Aorta (tissue), 5 donors: Measurements from ENCODE around the gene SLC37A1. TPM values are rescaled to one million over a fixed set of nuclear protein-coding genes. Genes with fewer than 3 reads are reported as not detected.

ENCODE experiments used
- ATAC-seq: fragments of 200-7000 bp; cut with Tn5 transposase; one replicate; pipeline ENCODE4 v1.9.1; 2022; ENCODE audit warnings: moderate library complexity; ENCODE audit not compliant: low FRiP score
- DNase-seq, 2 donors: peaks; one replicate each; pipeline ENCODE4 v3.0.0-alpha.2; 2020
- H3K27ac ChIP-seq, 2 donors: one replicate each; pipeline ENCODE4 v1.5.1; 2013; ENCODE audit warnings: low read length in 2 of 2, mild to moderate bottlenecking in 2 of 2, moderate library complexity in 2 of 2, control low read depth in 1 of 2, inconsistent platforms in 1 of 2, low read depth in 1 of 2
- H3K27me3 ChIP-seq, 2 donors: one replicate each; pipeline ENCODE4 v1.6.1; 2013; ENCODE audit warnings: control low read depth in 1 of 2, low read length in 1 of 2, mild to moderate bottlenecking in 1 of 2, moderate library complexity in 1 of 2; ENCODE audit not compliant: insufficient read depth in 2 of 2, control insufficient read depth in 1 of 2
- H3K36me3 ChIP-seq, 2 donors: one replicate each; pipeline ENCODE4 v1.6.1; 2013; ENCODE audit warnings: control low read depth in 1 of 2, low read length in 1 of 2, mild to moderate bottlenecking in 1 of 2; ENCODE audit not compliant: insufficient read depth in 2 of 2, control insufficient read depth in 1 of 2
- H3K4me1 ChIP-seq, 2 donors: one replicate each; pipeline ENCODE4 v1.6.1; 2013; ENCODE audit warnings: low read length in 2 of 2, control low read depth in 1 of 2, mild to moderate bottlenecking in 1 of 2, moderate library complexity in 1 of 2; ENCODE audit not compliant: insufficient read depth in 2 of 2, control insufficient read depth in 1 of 2
- H3K4me3 ChIP-seq, 2 donors: one replicate each; pipeline ENCODE4 v1.5.1; 2013; ENCODE audit warnings: low read length in 2 of 2, control low read depth in 1 of 2, mild to moderate bottlenecking in 1 of 2
- H3K9me3 ChIP-seq: one replicate; pipeline ENCODE4 v1.6.1; 2013; ENCODE audit warnings: mild to moderate bottlenecking, low read length; ENCODE audit not compliant: control insufficient read depth
- WGBS, 2 donors: extraction: QIAGEN DNeasy Blood & Tissue Kit; methylation state at CpG; one replicate each; pipeline ENCODE4 v1.1.7; 2013; 5-methylcytosine and 5-hydroxymethylcytosine counted together
- intact Hi-C, 2 donors: fragments of 100-400 bp; cut with DNase I; formaldehyde crosslinking; loops; one replicate each; pipeline versions ENCODE4 v1.14.2 to v1.15.0; 2022
- long read RNA-seq, 2 donors: library from polyadenylated mRNA; unstranded; transcript quantifications; one replicate each; pipeline ENCODE4 v2.0.0, GENCODE V29; 2020 to 2021
- polyA plus RNA-seq, 2 donors: library from polyadenylated mRNA; stranded (reverse); fragments of 200-250 nt; gene quantifications; one replicate each; pipeline ENCODE4 v1.2.3, GENCODE V29; 2013
- total RNA-seq, 2 donors: library from RNA; stranded (reverse); fragmentation: NEBNext Ultra II Directional; extraction: Animal tissue kit (Norgen Biotek cat#: 25700); gene quantifications; one replicate each; pipeline ENCODE4 v1.2.1, GENCODE V29; 2021
- donor health status: healthy with polysubstance abuse.
- donor health status: Bipolar disorder and iron deficiency.
- donor health status: DM: no; HTN: no; CAD: no.
- donor health status: DM: no; HTN: no; CAD: no.
- donor health status: DM: yes; HTN: yes; CAD: no.

The SLC37A1 gene
- total RNA-seq, result 10 to 100 TPM in 1 of 2 donors, 1 to 10 TPM in 1; 6.5 to 11.7 TPM
- 1 to 10 TPM; 5.0 to 6.3 TPM for polyA plus RNA-seq
- long read RNA-seq, donor 1, partial matches to known transcripts, result 9 of 41 reads
- long read RNA-seq, donor 1, other reads (novel, unspliced or antisense), result 28 of 41 reads
- long read RNA-seq, donor 2, partial matches to known transcripts, result 5 of 12 reads
- long read RNA-seq, donor 2, other reads (novel, unspliced or antisense), result 6 of 12 reads

DNA sequence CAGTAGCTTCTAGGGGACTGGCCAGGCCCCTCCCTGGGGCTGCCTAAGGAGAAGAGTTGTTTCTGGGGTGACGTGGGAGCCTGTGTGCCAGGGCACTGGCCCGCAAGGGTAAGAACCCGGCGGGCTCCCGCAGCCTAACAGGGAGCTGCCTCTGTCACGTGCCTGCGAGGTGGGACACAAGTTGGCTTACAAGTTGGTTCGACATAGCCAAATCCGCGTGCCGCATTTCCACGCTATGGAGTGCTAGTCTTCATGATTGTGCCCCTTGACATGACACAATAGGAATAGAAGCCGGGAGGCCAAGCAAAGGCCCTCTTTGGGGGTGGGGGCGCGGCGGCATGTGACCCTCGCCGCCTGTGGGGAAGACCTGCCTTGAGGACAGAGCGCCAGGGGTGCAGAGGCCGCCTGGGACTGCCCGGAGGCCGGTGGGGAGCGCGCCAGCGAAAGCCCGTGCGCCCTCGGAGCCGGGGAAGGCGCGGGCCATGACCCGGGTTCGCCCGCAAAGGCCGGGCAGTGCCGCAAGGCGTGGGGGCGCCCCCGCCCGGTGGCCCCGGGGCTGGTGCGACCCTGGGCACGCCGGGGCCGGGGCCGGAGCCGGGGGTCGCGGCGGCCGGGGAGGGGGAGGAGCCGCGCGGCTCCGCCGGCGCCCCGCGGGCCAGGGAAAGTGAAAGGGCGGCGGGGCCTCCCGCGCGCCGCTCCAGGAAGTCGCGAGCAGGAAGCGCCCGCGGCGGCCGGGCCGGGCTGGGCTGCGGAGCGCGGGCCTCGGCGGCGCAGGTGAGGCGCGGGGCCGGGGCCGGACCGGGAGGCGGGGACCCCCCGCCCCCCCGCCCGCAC is at the start of gene SLC37A1:
SLC37A1 (plus strand) TSS at position 702 of the 834 bp plus-strand sequence. CDS start 4,603 bp downstream, outside the sequence.
- no peaks in the 10 kb centered on the region for H3K4me1 ChIP-seq
- no peaks in the 10 kb centered on the region for H3K36me3 ChIP-seq
- no peaks in the 10 kb centered on the region for H3K27me3 ChIP-seq
- ATAC-seq (peak; percentile 39), DNase-seq (no peak)
- H3K9me3 ChIP-seq, result no peaks in the 10 kb centered on the region
- WGBS, 2 donors, result 16 to 42% methylated on average over 30 to 88 of the region's 88 CpGs
- H3K4me3 ChIP-seq, result peak within 1 kb of the TSS; percentile 88 to 94
- H3K27ac ChIP-seq, result peak within 1 kb of the TSS in 1 of 2 donors; percentile 21
- intact Hi-C loops, result no loop called here

DNA sequence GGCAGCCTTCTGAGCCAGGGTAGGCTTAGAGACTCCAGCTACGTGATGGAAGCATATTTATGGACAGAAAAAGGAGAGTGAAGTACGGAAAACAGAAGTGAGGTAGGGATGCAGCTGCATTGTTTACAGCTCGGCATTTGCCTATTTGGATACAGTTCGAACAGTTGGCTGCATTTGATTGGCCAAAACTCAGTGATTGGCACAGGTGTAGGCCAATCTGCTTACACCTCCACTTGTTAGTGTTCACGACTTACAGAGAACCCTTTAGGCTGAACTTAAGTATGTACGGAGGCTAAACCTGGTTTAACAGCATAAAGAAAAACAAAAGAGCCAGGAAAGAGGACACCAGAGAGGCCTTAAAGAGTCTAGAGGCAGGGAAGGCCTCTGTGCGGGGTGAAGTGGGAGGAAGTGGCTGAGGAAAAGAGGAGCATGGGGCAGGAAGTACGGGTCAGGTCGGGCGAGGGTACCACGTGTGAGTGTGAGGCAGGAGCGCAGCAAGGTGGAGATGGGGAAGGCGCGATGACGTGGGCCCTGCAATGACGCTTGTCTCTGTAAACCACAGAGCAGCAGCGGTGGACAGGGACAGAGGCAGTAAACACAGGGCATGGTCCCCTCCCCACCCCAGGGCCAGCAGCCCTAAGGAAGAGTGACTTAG is 49.7 kb upstream of the SLC37A1 start:
- H3K4me3 ChIP-seq, result no peak overlapping the region
- H3K27ac ChIP-seq, result no peak overlapping the region
- no peak for ATAC-seq
- H3K4me1 ChIP-seq, result no peaks in the 10 kb centered on the region
- intact Hi-C loops, result loop anchor here in 1 of 2 donors (10.0 kb wide), 1 partner anchor 81 kb away; no protein-coding TSS in a partner anchor
- 79 to 82% methylated on average over 17 of the region's 17 CpGs for WGBS, 2 donors
- no peaks in the 10 kb centered on the region for H3K9me3 ChIP-seq
- DNase-seq, result peak in 1 of 2 donors; percentile 63
- no peaks in the 10 kb centered on the region for H3K36me3 ChIP-seq
- no peaks in the 10 kb centered on the region for H3K27me3 ChIP-seq

DNA sequence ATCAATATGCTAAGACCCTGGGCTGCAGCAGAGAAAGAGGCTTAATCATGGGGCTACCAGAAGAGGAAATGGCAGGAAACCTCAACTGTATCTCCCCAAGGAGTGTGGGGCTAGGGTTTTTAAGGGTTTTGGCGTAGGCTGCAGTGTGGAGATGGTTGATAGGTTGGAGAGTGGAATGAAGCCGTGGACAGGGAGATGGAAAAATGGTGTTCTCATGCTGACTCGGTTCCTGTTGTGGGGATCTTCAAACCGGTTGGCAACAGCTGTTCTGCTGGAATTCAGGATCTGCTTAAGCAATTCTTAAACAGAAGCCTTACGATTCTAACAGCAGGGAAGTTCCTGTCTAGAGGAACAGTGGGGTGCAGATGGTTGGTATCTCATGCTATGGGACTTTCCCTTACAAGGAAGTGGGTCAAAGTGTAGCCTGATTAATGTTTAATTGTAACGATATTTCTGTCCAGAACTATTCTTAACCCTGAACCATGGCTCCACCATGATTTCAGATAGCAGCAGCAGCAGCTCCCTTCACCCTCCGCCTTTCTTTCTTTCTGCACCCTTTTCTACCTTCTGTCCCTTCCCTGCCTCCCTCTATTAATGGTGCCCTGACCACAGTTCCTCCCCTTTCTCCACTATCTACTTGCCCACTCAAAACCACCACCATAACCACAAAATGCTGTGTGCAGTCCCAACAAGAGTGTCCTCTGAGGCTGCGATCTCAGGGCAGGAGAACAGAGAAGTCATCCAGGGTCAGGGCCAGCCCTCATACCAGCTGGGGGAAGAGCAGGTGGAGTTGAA is 48.4 kb upstream of the SLC37A1 start:
- intact Hi-C loops, result loop anchor here in 1 of 2 donors (10.0 kb wide), 1 partner anchor 80 kb away; no protein-coding TSS in a partner anchor
- DNase-seq (no peak), ATAC-seq (peak; percentile 21)
- Histone ChIP-seq H3K36me3 (no peaks in the 10 kb centered on the region), H3K4me3 (no peak overlapping the region), H3K27ac (no peak overlapping the region), H3K27me3 (no peaks in the 10 kb centered on the region), H3K9me3 (no peaks in the 10 kb centered on the region), H3K4me1 (no peaks in the 10 kb centered on the region)
- WGBS, 2 donors, result 65 to 69% methylated on average over 8 of the region's 8 CpGs

DNA sequence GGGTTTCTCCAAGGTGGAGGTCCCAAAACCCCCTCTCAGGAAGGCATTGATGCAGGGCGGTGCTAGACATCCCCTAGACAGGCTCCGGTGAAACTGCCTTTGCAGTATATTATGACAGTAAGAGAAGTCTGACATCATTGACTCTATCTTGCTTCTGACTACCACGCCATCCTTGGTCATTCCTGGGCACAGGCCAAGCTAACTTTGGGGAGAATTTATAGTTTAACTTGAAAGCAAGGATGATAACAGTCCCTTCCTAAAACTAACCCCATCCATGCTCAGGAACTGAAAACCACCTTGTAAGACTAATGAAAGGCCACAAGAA is 47.9 kb upstream of the SLC37A1 start:
- WGBS, 2 donors, result 89% methylated on average over 3 of the region's 3 CpGs
- intact Hi-C loops, result loop anchor here in 1 of 2 donors (10.0 kb wide), 1 partner anchor 79 kb away; no protein-coding TSS in a partner anchor
- no peak overlapping the region for H3K27ac ChIP-seq
- no peaks in the 10 kb centered on the region for H3K27me3 ChIP-seq
- H3K4me3 ChIP-seq, result no peak overlapping the region
- no peaks in the 10 kb centered on the region for H3K36me3 ChIP-seq
- no peaks in the 10 kb centered on the region for H3K4me1 ChIP-seq
- H3K9me3 ChIP-seq, result no peaks in the 10 kb centered on the region
- DNase-seq (no peak), ATAC-seq (no peak)

DNA sequence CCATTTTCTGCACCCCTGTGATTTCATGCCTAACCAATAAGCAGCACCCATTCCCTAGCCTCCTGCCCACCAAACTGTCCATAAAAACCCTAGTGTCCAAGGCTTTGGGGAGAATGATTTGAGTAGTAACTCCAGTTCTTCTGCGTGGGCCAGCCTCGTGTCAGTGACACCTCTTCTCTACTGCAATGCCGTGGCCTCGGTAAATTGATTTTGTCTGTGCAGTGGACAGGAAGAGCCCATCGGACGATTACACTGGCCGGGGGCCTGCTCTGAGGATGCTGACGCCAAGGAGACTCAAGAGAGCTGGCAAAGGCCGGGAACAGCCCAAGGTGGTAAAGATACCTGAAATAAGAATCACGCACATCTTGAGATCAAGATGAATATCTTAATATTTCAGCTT is 47.0 kb upstream of the SLC37A1 start:
- Histone ChIP-seq H3K27ac (no peak overlapping the region), H3K36me3 (no peaks in the 10 kb centered on the region), H3K4me3 (no peak overlapping the region), H3K27me3 (no peaks in the 10 kb centered on the region), H3K9me3 (no peaks in the 10 kb centered on the region), H3K4me1 (no peaks in the 10 kb centered on the region)
- no peak for ATAC-seq
- DNase-seq, result no peak
- intact Hi-C loops, result loop anchor here in 1 of 2 donors (10.0 kb wide), 1 partner anchor 78 kb away; no protein-coding TSS in a partner anchor
- 88% methylated on average over 10 of the region's 10 CpGs for WGBS, 2 donors

DNA sequence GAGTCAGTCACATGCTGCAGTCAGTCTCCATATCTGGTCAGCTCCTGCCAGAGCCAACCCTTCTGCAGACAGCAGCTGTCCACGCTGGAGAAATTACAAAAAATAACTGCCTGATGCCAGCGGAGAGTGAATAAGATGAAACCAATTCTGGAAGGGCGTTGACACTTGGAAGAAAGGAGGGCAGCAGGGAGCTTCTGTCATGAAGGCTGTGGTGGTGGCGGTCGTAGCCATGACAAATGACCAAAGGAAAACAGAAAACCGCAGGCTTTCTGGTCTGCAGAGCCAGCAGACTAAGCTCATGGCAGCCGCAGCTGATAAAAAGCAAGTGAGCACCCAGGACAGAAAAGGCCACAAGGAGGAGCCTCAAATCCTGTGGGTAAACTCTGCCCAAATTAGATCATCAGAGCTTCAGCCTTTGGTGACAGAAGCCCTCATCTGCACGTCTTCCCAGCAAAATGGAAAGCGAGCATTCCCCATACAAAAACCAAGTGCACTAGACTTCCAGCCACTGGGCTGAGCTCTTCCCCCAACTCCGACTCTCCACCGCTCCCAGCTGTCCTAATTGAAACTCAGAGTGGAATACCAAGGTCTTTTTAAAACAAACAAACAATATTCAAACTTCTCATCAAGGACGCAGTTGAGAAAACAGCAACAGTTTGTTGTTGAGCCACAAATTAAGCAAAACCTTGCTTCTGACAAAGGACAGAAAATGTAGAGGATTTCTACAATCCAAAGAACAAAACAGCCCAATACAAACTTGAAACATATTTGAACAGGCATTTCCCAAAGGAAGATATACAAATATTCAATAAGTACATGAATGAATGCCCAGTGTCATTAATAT is 46.3 kb upstream of the SLC37A1 start:
- no peaks in the 10 kb centered on the region for H3K36me3 ChIP-seq
- WGBS, 2 donors, result 7 to 19% methylated on average over 12 of the region's 12 CpGs
- no peaks in the 10 kb centered on the region for H3K9me3 ChIP-seq
- H3K27ac ChIP-seq, result no peak overlapping the region
- intact Hi-C loops, result loop anchor here in 1 of 2 donors (10.0 kb wide), 1 partner anchor 77 kb away; no protein-coding TSS in a partner anchor
- DNase-seq (no peak), ATAC-seq (no peak)
- no peaks in the 10 kb centered on the region for H3K4me1 ChIP-seq
- H3K27me3 ChIP-seq, result no peaks in the 10 kb centered on the region
- no peak overlapping the region for H3K4me3 ChIP-seq

DNA sequence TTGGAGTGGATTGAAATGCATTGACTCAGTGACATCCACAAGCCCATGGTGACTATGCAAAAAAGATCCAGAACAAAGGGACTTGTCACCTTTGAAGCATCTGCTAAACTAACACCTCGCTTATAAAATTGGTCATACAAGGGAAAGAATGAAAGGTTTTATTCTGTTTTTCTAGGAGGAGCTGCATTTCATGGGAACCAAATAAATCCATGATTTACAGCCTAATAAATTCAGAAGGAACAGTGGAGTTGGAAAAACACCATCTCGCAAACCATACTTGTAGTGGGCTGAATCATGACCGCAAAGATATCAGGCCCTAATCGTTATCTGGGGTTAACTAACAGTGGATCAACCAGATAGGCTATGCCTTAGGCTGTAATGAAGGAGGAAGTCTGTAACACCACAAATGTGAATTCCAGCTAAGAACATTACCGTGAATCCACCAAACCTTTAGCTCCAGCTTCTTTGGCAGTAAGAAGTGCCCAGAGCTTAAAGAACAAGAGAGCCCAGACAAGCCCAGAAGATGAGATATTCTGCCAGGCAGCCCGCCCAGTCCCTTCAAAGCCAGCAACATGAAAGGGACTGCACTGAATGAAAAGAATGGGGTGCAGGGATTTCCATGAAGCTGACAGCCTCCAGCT is 45.0 kb upstream of the SLC37A1 start:
- H3K27ac ChIP-seq, result no peak overlapping the region
- ATAC-seq, result no peak
- 54 to 55% methylated on average over 6 of the region's 6 CpGs for WGBS, 2 donors

More for the DNA sequence above, 45.0 kb upstream of the SLC37A1 start:
- H3K4me1 ChIP-seq, result no peaks in the 10 kb centered on the region
- intact Hi-C loops, result loop anchor here in 1 of 2 donors (10.0 kb wide), 1 partner anchor 76 kb away; no protein-coding TSS in a partner anchor
- H3K36me3 ChIP-seq, result no peaks in the 10 kb centered on the region
- DNase-seq, result no peak
- no peaks in the 10 kb centered on the region for H3K9me3 ChIP-seq
- no peaks in the 10 kb centered on the region for H3K27me3 ChIP-seq
- no peak overlapping the region for H3K4me3 ChIP-seq
